NCI-H460 (cell line): Measurements from ENCODE around the gene ASPHD1. TPM values are rescaled to one million over a fixed set of nuclear protein-coding genes. Genes with fewer than 3 reads are reported as not detected.
A peak's percentile ranks its signal among the peaks of the same experiment; 100 is the strongest.
"Not testable (repeated sequence)": the region's sequence is repeated elsewhere in the genome, so short reads cannot be mapped to it uniquely, and the experiment has no call there.

Experiments used
- DNase-seq: peaks from one replicate; pipeline ENCODE4 v3.0.0-alpha.2; 2016; ENCODE audit warnings: low read depth; ENCODE audit errors: extremely low read depth
- total RNA-seq: library from RNA; depleted of rRNA; stranded (reverse); fragments of >200 nt; shearing (Covaris generic); gene quantifications from 2 replicates; pipeline ENCODE4 v1.2.3, GENCODE V29; 2014

The ASPHD1 gene
- total RNA-seq, 1 experiment from 2014 or later: 8.5 TPM

GRCh38 chr16:29905668-29906067 is 5.4 kb downstream of the ASPHD1 start:
- DNase-seq: no peak

GRCh38 chr16:29906520-29907244 is 6.4 kb downstream of the ASPHD1 start:
- DNase-seq: no peak

DNA sequence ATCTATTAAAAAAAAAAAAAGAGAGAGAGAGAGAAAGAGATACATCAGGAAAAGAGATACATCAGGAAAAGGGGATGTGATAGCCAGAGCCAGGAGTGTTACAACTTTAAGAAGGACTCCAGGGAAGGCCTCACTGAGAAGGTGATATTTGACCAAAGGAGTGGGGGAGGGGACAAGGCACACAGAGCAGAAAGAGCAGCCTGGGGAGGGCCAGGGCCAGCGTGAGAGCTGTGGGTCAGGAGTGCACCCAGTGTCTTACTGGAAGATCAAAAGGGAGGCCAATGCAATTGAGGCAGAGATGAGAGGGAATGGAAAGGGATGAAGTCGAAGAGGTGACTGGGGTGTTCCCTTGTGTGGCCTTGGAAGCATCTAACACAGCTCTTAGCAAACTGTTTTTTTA is 7.7 kb downstream of the ASPHD1 start:
- no peak for DNase-seq

GRCh38 chr16:29908719-29909220 is 8.5 kb downstream of the ASPHD1 start:
- DNase-seq: no peak

GRCh38 chr16:29909391-29909790 is 9.1 kb downstream of the ASPHD1 start:
- no peak for DNase-seq

DNA sequence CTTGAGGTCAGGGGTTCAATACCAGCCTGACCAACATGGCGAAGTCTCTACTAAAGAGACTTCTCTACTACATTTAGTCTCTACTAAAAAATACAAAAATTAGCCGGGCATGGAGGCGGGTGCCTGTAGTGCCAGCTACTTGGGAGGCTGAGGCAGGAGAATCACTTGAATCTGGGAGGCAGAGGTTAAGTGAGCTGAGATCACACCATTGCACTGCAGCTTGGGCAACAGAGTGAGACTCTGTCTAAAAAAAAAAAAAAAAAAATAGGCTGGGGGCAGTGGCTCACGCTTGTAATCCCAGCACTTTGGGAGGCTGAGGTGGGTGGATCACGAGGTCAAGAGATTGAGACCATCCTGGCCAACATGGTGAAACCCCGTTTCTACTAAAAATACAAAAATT is 9.6 kb downstream of the ASPHD1 start:
- not testable (repeated sequence) for DNase-seq

GRCh38 chr16:29910819-29911675 is 10.8 kb downstream of the ASPHD1 start:
- DNase-seq: no peak

DNA sequence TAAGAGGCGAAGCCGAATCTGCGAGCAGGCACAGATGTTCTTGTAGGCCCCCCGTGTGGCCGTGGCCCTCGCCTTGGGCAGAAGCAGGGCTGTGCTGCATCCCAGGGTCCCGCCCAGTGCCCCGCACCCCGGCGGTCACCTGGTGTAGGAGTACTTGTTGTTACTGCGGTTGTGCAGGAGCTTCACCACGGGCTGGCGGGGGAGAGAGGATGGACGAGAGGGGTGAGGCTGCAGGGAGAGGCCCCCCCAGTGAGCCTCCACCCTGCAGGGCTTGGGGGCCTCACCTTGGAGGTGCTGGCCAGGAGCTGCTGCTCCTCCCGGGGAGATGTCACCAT is 11.4 kb downstream of the ASPHD1 start:
- DNase-seq: no peak

GRCh38 chr16:29912087-29912486 is 11.8 kb downstream of the ASPHD1 start:
- no peak for DNase-seq

GRCh38 chr16:29913514-29913913 is 13.2 kb downstream of the ASPHD1 start:
- DNase-seq: no peak

- no peak for DNase-seq
These were observed 15.4 kb downstream of the ASPHD1 start for GRCh38 chr16:29915590-29916247.

DNA sequence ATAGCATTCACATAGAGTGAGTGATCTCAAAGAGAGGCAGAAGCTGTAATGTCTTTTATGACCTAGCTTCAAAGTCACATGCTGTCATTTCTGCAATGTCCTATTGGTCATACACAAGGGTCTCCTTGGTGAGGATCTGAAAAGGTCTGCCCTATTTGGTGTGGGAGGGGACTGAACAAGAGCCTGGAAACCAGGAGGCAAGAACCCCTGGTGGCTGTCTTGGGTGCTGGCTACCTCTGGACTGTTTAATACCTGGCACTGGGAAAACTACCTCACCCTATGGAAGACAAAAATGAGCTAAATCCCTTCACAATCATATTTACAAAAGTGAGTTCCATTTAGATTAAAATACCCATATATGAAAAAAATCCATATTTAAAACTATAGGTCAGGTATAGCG is 16.7 kb downstream of the ASPHD1 start:
- DNase-seq: no peak

GRCh38 chr16:29920288-29921033 is 20.2 kb downstream of the ASPHD1 start:
- no peak for DNase-seq

GRCh38 chr16:29921034-29921385 is 20.7 kb downstream of the ASPHD1 start:
- no peak for DNase-seq

DNA sequence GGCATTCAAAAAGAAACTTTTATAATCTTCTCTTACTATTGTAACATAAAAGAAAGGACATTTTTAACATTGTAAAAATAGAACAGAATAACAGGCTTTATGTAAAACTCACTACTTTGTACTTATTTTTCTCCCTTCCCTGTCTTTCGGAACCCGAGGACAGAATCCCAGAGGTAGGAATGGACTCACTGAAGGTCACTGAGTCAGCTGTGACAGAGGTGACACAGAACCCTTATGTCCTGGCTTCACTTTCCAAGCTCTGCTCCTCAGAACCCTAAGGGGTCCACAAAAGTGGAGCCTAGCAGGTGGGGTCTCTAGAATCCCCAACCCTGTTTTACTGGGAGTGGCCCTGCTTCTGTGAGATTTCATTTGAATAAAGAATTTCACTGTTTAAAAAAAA is 22.0 kb downstream of the ASPHD1 start:
- DNase-seq: no peak

DNA sequence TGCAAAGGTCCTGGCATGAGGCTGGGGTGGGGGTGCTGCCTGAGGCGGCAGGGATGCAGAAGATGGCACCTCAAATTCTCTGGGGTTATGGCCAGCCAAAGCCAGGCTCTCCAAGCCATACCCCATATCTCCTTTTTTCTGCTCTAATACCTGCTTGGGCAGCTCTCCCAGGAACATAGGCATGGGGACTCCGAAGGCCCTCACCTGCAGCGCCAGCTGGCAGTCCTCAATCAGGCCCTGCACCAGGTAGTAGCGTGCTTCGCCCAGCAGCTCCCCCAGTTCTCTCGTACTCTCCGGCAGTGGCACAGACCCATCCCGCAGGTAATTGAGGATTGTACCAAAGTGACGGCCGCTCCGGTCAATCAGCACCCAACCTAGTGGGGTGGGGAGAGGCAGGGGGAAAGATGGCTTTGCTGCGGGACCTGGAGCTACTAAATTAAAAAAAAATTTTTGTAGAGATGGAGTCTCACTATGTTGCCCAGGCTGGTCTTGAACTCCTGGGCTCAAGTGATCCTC is 22.8 kb downstream of the ASPHD1 start:
- no peak for DNase-seq

- DNase-seq: no peak
These were observed 24.9 kb downstream of the ASPHD1 start for GRCh38 chr16:29925105-29925756.

GRCh38 chr16:29925781-29926710 is 25.8 kb downstream of the ASPHD1 start, which contains the start of gene KCTD13:
Gene KCTD13, minus strand, starts transcription at chr16:29926226. Its CDS starts 193 bp downstream, at chr16:29926033.
- DNase-seq: peak; percentile 78

DNA sequence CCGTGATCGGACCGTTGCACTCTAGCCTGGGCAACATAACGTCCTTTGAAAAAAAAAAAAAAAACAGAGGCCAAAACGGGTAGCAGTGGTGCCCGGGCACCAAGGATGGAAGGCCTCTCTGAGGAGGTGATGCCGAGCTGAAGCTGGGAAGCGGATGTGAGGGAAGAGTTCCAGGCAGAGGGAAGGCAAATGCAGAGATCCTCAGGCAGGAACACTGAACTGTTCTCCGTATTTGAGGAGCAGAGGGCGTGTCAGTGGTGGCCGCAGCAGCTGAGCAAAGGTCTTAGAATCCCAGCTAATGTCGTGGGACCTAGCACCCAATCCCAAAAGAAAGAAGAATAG is 26.4 kb downstream of the ASPHD1 start:
- peak; percentile 14 for DNase-seq
